Renal pelvis (tissue), 4 donors: ENCODE data around the gene CRABP2. TPM values are rescaled to one million over a fixed set of nuclear protein-coding genes. Genes with fewer than 3 reads are reported as not detected.
A peak's percentile ranks its signal among the peaks of the same experiment; 100 is the strongest.

Experiments
- DNase-seq: peaks from one replicate; pipeline ENCODE4 v3.0.0-alpha.2; 2013
- polyA plus RNA-seq, 3 donors: library from polyadenylated mRNA; unstranded; fragments of 120-200 nt; gene quantifications; one replicate each; pipeline ENCODE4 v1.2.1, GENCODE V29; 2013; ENCODE audit not compliant: insufficient read length in 3 of 3

Gene CRABP2
- polyA plus RNA-seq, 3 donors = 68.5 to 113 (median 93.8) TPM

GRCh38 chr1:156692925-156693847 is 12.2 kb downstream of the CRABP2 start:
- peak; percentile 90 for DNase-seq

GRCh38 chr1:156692441-156692924 is 12.9 kb downstream of the CRABP2 start:
- DNase-seq = no peak

- DNase-seq = no peak
Measured at GRCh38 chr1:156691665-156692440, 13.5 kb downstream of the CRABP2 start.

GRCh38 chr1:156691191-156691590 is 14.2 kb downstream of the CRABP2 start:
- DNase-seq = no peak

GRCh38 chr1:156690675-156691036 is 14.7 kb downstream of the CRABP2 start:
- no peak for DNase-seq

GRCh38 chr1:156689953-156690674 is 15.3 kb downstream of the CRABP2 start:
- peak; percentile 78 for DNase-seq

GRCh38 chr1:156689035-156689952 is 16.1 kb downstream of the CRABP2 start:
- DNase-seq = peak; percentile 91

GRCh38 chr1:156684227-156684782 is 21.1 kb downstream of the CRABP2 start:
- no peak for DNase-seq

GRCh38 chr1:156682166-156682890 is 23.1 kb downstream of the CRABP2 start:
- DNase-seq = no peak

- no peak for DNase-seq
Measured at GRCh38 chr1:156681196-156681960, 24.0 kb downstream of the CRABP2 start.

- DNase-seq = no peak
Measured at GRCh38 chr1:156680056-156680455, 25.3 kb downstream of the CRABP2 start.

GRCh38 chr1:156677616-156678596 is 27.5 kb downstream of the CRABP2 start:
- DNase-seq = no peak

- DNase-seq = peak; percentile 82
Measured at GRCh38 chr1:156676820-156677615, 28.4 kb downstream of the CRABP2 start, which contains the start of gene NES. Gene NES, minus strand, starts transcription at chr1:156677407. Its CDS starts 143 bp downstream, at chr1:156677264.

GRCh38 chr1:156676114-156676819 is 29.1 kb downstream of the CRABP2 start:
- DNase-seq = no peak

GRCh38 chr1:156675210-156676113 is 29.9 kb downstream of the CRABP2 start:
- peak; percentile 82 for DNase-seq
